Inflammatory macrophage (primary cell): ENCODE results near the gene ARHGEF6.
"Not testable (repeated sequence)": the region's sequence is repeated elsewhere in the genome, so short reads cannot be mapped to it uniquely, and the experiment has no call there.

Experiments used
- DNase-seq, 2 donors: peaks; one replicate each; pipeline ENCODE4 v3.0.0-alpha.2; 2020 to 2022

Gene ARHGEF6

DNA sequence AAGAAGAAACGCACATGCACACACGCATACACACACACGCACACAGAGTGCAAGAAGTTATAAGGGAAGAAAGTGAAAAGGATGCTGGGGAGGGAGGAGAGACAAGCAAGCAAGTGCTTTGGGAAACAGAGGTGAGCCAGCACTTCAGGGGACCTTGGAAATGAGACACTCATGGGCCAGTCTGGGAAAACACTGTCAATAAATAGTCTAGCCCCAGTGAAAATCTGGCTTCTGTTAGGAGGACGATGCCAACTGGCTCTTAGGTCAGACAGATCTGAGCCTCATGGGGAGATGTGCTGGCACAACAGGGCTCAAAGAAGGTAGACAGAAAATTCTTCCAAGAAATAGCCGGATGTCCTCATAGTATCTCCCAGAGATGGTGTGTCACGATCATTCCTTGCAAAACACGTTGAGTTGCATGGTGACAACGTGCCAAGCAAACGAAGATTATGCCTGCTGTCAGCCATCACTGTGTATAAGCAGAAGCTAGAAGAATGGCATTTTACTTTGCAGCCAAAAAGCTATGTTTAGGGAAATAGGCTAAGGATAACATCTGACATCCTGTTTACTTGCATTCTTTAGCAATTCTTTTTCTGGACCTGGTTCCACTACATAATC, 557 bp upstream of the ARHGEF6 start:
- DNase-seq: peak; percentile 28 to 46

DNA sequence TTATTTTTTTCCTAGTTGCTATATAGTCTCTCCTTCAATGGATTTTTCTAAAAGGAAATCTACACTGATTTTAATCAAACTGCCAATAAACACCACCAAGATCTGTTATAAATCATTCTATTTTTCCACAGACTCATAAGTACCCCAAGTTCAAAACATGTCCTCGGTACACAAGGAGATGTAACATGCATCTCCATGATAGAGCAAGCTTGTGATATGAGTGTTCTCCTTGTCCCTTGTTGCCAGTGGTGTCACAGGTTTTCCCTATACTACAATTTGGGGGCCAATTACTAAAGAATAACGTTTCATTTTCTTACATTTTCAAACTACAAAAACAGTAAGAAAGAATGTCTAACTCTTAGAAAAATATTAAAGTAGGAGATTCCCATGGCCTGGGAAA, 491 bp downstream of the ARHGEF6 start:
- DNase-seq: no peak

- peak; percentile 61 to 69 for DNase-seq
These were observed 1.4 kb downstream of the ARHGEF6 start for GRCh38 chrX:136779346-136779781.

- peak; percentile 69 for DNase-seq
These were observed 1.8 kb downstream of the ARHGEF6 start for GRCh38 chrX:136778916-136779315.

DNA sequence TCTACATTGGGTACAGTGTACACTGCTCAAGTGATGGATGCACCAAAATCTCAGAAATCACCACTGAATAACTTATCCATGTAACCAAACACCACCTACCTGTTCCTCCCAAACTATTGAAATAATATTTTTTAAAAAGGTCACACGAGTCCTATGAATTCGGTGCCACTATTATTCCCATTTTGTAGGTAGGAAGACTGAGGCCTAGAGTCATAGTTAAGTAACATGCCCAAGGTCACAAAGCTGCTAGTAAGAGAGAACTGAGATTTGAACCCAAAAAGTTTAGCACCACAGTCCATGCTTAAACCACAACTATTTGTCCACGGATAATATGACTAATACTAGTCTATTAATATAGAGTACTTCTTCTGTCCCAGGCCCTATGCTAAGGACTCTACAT, 2.7 kb downstream of the ARHGEF6 start:
- peak in 1 of 2 donors; percentile 22 for DNase-seq

DNA sequence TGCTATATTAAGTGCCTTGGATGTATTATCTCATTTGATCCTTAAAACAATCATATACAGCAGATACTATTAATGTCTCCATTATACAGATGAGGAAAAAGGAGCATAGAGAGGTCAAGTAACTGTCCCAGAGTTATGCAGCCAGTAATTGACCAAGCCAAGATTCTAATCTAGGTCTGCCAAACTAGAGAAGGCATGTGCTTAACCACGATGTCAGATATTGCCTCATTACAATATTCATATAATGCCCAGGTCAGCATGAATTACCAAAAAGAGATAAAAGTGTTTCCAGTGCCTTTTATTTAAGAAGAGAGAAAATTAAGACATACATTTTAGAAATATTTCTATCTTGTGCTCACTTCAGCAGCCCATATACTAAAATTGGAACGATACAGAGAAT, 7.1 kb downstream of the ARHGEF6 start:
- no peak for DNase-seq

GRCh38 chrX:136771869-136772268, 8.9 kb downstream of the ARHGEF6 start:
- DNase-seq: not testable (repeated sequence)

GRCh38 chrX:136768469-136769084, 12.2 kb downstream of the ARHGEF6 start:
- peak; percentile 78 to 80 for DNase-seq

- peak; percentile 58 to 71 for DNase-seq
These were observed 13.4 kb downstream of the ARHGEF6 start for GRCh38 chrX:136767104-136767941.

GRCh38 chrX:136766785-136767103, 14.0 kb downstream of the ARHGEF6 start:
- no peak for DNase-seq

- no peak for DNase-seq
These were observed 14.8 kb downstream of the ARHGEF6 start for GRCh38 chrX:136765821-136766356.

DNA sequence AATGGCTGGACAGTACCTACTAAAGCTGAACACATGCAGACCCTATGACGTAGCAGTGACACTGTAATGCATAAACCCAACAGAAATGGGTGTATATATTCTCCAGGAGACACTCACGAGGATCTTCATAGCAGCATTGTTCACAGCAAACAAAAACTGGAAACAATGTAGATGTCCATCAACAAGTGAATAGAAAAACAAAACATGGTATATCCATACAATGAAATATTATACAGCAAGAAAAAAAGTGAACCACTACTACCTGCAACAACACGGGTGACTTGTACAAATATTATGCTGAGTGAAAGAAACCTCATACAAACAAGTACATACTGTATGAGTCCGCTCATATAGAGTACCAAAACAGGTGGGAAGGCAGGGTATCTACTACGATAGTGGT, 16.5 kb downstream of the ARHGEF6 start:
- no peak for DNase-seq

- DNase-seq: no peak
These were observed 17.8 kb downstream of the ARHGEF6 start for GRCh38 chrX:136762820-136763452.

DNA sequence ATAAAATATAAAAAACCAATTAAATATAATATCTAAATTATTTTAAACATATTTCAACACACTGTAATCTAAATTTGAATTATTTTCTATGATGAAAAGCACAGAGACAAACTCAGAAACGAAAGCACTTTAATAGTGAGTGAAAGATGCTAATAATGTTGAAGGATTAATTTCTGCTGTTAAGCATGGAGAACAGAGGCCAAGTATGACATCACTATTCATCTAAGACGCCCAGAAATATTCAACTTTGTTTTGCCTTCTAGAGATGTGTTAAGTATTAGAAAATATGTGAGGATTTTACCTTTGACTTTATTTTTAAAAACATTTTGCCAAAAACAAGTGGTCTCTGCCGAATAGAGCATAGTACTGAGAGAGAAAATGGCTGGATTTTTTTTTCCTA, 19.3 kb downstream of the ARHGEF6 start:
- no peak for DNase-seq

DNA sequence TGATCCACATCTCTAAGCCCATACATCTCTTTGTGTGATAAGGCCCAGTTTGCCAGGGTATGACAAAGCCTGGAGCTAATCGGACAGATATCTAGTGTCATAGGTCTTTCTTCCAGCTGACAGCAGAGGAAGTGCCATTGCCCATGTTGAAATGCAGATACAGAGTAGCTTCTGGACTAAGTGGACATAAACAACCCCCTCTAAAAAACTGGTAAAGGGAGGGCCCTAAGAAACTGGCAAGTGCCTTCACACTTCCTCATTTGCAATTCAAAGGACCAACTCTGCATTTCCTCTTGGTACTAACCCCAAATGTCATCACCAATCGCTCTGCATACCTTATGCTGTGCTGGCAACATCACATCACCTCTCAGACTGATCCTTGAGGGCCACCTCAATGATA, 20.8 kb downstream of the ARHGEF6 start:
- peak; percentile 57 to 69 for DNase-seq

DNA sequence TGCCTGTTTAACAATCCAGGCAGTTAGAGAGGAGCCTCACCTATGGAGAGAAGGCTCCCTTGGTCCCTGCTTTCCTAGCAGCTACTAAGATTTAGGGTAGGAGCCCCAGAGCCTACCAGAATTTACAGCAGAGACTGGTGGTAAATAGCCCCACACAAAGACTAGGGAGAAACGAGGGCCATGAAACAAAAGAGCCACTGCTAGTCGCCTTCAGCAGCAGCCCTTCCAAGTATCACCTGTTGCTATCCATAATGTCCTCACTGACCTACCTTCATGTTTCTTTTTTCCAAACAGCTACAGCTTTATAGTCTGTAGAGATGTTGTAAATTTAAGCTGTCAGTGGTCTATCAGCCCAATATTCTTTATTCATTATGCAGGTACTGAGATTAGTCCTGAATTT, 25.3 kb downstream of the ARHGEF6 start:
- no peak for DNase-seq

GRCh38 chrX:136754651-136755050, 26.1 kb downstream of the ARHGEF6 start:
- DNase-seq: peak in 1 of 2 donors; percentile 1

DNA sequence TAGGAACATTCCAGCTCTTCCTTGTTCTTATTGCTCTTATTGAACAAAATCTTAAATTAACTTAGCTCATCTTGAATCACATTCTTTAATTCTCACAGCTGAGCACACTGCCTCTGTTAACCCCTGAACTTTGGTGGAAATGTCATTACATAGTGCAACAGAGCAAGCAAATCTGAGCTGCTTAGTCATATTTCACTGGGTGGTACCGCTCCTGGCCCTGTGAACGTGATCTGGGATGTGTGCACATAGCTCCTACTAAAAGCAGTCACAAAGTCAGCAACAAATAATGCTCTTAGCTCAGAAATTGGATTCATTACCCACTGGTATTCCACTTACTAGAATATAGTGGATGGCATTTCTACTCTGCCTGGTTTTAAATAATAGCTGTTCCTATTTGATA, 27.9 kb downstream of the ARHGEF6 start:
- peak; percentile 13 to 31 for DNase-seq

- no peak for DNase-seq
These were observed 28.4 kb downstream of the ARHGEF6 start for GRCh38 chrX:136752346-136752745.

GRCh38 chrX:136750364-136750763, 30.4 kb downstream of the ARHGEF6 start:
- DNase-seq: no peak

DNA sequence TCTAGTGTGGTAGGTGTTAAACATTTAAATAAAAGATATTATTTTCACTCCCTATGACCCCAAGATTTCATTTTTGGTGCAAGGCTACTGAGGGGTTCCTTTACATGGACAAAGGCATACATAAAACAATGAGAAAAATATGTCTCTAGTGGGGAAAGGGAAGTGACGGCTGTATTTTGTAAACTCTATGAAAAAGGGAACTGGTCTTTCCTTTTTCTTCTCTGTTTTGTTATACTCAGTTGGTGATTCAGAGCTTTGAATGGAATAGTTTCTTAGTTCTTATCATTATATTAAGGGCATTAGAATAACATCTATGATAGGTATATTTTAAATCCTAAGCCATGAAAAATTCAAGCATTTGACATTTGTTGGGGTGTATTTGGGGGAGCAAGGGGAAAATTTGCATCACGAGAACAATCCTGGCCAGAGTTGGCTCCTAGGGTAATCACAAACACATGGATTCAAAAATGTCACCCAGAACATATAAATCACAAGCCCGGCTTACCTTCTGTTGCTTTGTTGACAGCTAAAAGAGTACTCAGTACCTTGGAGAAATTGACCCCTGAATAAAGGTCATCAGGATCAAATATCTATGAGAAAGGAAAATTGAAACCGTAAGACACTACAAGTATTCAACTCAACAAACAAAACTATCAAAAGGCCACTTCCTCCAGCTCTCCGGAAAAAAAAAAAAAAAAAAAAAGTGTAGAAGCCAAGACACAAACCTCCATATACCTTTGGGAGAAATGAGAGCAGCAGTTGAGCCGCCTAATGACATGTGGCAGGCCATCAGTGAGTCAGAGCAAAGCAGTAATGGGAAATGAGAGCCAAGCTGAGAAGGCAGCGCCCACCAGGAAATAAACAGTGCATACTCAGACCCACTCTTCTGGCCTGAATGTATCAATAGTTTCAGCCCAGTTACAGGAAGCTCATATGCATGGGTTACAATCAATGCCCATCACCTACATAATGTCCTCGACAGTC, 33.4 kb downstream of the ARHGEF6 start:
- peak; percentile 51 to 58 for DNase-seq
